GM19438 (cell line): ENCODE data around the gene CEP89.
"Not testable (repeated sequence)": the region's sequence is repeated elsewhere in the genome, so short reads cannot be mapped to it uniquely, and the experiment has no call there.

Source experiments
- ATAC-seq: cut with Tn5 transposase; IDR thresholded peaks from one replicate; pipeline ENCODE4 v1.9.1; 2021; ENCODE audit warnings: low read depth; ENCODE audit not compliant: unreplicated experiment

The CEP89 gene

GRCh38 chr19:32848035-32848434, 123.7 kb downstream of the CEP89 start:
- ATAC-seq, result not testable (repeated sequence)

DNA sequence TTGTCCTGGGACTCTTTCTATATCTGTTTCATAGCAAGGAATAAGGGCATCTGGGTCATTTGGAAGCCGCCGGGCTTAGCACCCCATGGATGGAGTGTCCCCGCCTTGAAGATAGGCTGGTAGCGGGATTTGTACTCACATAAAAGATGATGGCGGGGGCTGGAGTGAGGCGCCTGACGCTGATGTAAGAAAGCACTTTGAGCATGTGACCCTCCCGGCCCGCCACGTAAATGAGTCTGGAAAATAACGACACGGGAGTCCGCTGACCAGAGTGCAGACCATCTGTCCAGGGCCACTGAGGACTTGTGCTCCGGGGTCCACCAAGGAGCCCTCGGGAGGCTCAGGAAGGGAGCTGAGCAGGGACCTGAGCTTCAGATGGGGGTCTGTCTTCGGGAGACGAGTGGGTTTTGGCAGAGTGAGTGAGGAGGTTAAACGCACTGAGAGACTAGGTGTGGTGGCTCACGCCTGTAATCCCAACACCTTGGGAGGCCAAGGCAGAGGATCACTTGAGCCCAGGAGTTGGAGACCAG, 128.0 kb downstream of the CEP89 start:
- ATAC-seq, result no peak

- no peak for ATAC-seq
Observed at GRCh38 chr19:32842061-32842460, 129.7 kb downstream of the CEP89 start.

DNA sequence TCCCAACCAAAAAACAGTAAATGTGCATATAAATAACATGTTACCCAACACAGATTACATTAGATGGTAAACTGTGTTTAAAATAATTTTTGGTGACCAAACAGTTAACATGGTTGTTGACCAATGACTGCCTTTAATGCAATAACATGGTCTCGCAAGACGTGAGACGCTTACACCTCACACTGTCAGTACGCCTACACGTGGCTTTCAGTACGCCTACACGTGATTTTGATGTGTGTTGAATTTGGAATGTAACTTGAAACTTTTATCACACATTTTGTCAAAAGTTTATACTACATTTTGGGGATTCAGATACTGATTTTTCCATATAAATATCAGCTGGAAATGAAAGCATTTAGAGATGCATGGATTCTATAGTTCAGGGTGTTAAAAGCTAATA, 134.2 kb downstream of the CEP89 start:
- no peak for ATAC-seq

DNA sequence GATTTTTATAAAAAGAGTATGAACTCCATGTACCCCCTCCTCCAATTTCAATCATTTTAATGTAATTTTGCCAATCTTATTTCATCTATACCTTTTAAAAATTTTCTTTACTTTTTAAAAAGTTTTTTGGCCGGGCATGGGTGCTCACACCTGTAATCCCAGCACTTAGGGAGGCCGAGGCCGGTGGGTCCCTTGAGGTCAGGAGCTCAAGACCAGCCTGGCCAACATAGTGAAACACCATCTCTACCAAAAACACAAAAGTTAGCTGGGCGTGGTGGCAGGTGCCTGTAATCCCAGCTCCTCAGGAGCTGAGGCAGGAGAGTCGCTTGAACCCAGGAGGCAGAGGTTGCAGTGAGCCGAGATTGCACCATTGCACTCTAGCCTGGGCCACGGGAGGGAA, 138.4 kb downstream of the CEP89 start:
- not testable (repeated sequence) for ATAC-seq

DNA sequence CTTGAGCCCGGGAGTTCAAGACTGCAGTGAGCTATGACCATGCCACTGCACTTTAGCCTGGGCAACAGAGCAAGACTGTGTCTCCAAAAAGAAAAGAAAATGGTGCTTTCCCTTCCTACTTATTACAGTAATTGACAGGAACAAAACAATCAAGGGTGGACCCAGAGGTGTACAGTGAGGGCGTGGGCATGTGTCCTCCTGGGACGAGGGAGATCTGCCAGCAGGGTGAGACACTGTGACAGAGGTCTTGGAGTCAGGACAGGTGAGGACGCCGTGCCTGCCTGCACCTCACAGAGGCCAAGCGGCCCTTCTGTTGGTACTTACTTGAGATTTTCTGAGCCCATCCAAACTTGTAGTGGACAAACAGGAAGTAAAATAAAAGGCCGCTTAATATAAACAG, 138.9 kb downstream of the CEP89 start:
- ATAC-seq, result not testable (repeated sequence)

DNA sequence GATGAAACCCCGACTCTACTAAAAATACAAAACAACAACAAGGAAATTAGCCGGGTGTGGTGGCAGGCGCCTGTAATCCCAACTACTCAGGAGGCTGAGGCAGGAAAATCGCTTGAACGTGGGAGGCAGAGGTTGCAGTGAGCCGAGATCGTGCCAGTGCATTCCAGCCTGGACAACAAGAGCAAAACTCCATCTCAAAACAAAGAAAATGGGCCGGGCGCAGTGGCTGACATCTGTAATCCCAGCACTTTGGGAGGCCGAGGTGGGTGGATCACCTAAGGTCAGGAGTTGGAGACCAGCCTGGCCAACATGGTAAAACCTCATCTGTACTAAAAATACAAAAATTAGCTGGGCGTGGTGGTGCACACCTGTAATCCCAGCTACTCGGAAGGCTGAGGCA, 139.7 kb downstream of the CEP89 start:
- ATAC-seq, result not testable (repeated sequence)

- ATAC-seq, result no peak
Observed at GRCh38 chr19:32831611-32832010, 140.1 kb downstream of the CEP89 start.

DNA sequence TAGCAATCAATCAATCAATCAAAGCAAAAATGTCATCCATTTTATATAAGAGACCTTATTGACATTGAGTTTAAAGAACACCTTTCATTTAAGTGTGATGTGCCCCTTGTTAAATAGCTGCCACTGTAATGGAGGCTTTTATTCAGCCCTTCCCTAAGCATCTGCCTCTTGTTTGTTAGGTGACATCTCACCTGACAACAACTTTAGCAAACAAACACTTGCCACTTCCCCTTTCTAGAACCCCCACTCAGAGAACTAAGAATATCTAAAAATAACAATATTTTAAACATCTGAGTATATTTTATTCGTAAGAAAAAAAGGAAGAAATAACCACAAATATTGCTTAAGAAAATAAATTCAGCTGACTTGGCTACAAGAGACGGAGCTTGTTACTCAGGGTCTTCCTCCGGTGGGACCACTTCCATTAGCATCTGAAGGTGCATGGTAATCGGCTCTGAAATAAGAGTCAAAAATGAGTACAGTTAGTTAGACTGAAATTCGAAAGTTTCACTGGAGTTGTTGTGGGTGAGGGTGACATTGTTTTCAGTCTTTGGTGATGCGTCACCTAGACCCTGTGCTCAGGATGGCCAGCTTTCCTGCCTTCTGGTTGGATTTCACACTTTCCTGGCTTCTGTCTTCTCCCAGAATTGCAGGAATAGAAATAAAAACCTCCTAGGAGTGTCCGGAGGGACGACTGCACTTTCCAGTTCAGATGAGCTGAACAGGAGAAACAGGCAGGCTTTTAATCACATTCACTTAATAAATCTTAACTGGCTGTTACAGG, 141.3 kb downstream of the CEP89 start:
- no peak for ATAC-seq

- no peak for ATAC-seq
Observed at GRCh38 chr19:32829345-32829896, 142.3 kb downstream of the CEP89 start.

- no peak for ATAC-seq
Observed at GRCh38 chr19:32828643-32829344, 143.0 kb downstream of the CEP89 start.

- no peak for ATAC-seq
Observed at GRCh38 chr19:32828139-32828538, 143.6 kb downstream of the CEP89 start.
